Ammon's horn (tissue), 1 donor: ENCODE measurements around the gene SLC15A2.
"Not testable (repeated sequence)": the region's sequence is repeated elsewhere in the genome, so short reads cannot be mapped to it uniquely, and the experiment has no call there.

Experiments used
- DNase-seq: peaks from one replicate; pipeline ENCODE4 v3.0.0-alpha.2; 2016; ENCODE audit warnings: low spot score

The SLC15A2 gene

GRCh38 chr3:121924734-121925133 lies 30.5 kb downstream of the SLC15A2 start:
- no peak for DNase-seq

- DNase-seq = no peak
Measured at GRCh38 chr3:121926380-121926779, 32.2 kb downstream of the SLC15A2 start.

DNA sequence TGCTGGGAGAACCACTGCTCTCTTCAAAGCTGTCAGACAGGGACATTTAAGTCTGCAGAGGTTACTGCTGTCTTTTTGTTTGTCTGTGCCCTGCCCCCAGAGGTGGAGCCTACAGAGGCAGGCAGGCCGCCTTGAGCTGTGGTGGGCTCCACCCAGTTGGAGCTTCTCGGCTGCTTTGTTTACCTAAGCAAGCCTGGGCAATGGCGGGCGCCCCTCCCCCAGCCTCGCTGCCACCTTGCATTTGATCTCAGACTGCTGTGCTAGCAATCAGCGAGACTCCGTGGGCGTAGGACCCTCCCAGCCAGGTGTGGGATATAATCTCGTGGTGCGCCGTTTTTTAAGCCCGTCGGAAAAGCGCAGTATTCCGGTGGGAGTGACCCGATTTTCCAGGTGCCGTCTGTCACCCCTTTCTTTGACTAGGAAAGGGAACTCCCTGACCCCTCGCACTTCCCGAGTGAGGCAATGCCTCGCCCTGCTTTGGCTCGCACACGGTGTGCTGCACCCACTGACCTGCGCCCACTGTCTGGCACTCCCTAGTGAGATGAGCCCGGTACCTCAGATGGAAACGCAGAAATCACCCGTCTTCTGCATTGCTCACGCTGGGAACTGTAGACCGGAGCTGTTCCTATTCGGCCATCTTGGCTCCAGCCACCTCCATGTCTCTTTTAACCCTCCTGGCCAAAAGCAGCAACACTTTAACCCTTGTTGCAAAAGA lies 44.1 kb downstream of the SLC15A2 start:
- not testable (repeated sequence) for DNase-seq

DNA sequence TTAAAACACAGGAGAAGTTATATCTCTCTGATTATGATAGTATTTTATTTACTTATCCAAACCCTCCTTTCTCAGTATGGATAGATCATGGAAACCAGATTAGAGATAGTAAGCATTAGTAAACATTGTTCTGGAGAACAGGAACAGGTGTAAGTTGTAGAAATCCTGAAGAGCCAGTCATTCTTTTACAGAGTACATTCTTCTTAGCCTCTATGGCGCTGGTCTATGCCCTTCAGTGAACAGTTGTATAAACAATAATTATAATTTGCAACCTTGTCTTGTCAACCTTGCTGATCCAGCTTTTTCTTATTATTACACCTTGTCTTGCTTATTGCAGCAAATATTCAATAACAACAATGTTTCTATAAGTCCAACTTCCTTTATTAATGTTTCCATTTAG lies 47.4 kb downstream of the SLC15A2 start:
- DNase-seq = no peak

DNA sequence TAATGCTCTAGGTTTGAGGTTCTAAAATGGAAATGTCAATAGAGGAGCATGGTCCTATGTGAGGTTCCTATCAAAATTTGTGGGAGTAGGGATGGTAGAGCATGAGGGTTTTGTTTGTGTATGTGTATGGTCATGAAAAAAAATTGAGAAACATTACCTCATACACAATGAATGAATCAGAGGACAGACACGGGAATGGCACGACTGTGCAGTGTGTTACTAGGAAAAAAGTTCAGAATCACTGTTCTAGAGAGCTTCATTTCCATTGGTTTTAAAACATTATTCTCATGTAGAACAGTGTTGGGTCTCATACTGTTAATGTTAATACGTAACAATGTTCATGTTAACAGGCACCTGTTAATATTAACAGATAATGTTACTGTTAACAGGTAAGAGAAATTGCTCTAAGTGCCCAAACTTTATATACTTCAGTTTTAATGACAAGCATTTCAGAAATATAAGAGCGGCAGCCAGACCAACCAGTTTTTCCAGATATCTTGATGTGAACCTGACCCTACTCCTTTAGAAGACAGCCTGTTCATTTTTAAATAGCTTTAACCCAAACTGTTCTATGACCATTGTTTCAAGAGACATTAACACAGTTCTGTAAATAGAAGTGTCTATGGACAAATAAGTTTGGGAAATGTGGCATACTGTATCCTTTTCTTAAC lies 48.0 kb downstream of the SLC15A2 start:
- DNase-seq = no peak

- no peak for DNase-seq
Measured at GRCh38 chr3:121943431-121943830, 49.2 kb downstream of the SLC15A2 start.

- no peak for DNase-seq
Measured at GRCh38 chr3:121948641-121949040, 54.4 kb downstream of the SLC15A2 start.

DNA sequence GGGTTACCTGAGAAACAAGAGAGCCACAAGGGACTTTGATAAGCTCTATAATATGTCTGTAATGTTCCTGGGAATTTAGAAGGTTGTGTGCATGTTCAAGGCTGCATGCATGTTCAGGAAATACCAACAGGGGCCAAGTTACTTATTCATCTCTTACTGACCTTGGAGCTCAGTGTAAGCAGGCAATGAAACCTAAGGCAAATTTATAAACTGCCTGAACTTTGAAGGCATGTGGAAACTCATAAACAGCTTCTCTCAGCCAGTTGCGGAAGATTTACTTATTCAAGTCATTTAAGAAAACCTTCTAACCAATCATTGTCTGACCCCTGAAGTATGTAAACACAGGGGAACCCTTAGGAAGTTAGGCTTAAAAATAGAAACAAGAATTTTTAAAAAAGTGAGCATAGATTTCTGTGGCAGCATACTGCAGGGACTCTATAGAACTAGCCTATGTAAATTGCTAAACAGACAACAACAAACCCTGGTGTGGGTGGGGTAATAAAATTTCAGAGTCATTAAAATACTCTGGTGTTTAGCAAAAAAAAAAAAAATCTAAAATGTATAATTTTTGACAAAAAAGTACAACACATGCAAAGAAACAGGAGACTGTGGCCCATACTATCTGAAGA lies 57.2 kb downstream of the SLC15A2 start:
- no peak for DNase-seq

- DNase-seq = no peak
Measured at GRCh38 chr3:121956363-121956762, 62.2 kb downstream of the SLC15A2 start.

DNA sequence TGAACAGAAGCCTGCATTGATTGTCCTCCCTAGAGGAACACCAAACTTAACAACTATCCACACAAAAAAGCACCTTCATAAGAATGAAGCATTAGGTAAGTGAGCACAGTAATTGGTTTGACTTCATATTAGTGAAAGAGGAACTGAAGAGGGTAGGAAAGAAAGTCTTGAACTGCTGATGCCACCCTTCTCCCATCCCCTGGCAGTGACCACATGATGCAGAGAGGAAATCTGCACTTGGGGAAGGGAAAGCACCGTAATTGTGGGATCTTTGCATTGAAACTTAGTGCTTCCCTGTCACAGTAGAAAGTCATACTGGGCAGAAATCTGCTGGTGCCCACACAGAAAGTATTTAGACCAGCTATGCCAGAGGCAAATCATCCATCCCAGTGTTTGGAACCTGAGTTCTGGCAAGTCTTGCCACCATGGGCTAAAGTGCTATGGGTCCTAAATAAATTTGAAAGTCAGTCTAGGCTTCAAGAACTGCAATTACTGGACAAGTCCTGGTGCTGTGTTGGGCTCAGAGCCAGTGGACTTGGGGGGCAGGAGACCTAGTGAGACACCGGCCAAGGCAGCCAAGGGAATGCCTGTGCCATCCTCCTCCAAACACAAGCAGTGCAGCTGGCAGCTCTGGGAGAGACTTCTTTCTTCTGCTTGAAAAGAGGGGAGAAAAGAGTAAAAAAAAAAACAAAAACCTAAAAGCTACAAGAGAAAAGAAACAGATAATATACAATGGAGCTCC lies 63.6 kb downstream of the SLC15A2 start:
- DNase-seq = peak; percentile 74

- DNase-seq = no peak
Measured at GRCh38 chr3:121958801-121959200, 64.6 kb downstream of the SLC15A2 start.

DNA sequence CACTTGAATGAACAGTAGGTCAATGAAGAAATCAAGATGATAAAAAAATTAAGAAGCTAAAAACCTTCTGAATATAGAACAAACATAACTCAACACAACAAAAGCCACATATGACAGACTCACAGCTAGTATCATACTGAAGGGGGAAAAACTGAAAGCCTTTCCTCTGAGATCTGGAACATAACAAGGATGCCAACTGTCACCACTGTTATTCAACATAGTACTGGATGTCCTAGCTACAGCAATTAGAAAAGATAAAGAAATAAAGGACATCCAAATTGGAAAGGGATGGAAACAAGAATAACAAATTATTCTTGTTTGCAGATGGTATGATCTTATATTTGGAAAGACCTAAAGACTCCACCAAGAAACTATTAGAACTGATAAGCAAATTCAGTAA lies 67.1 kb downstream of the SLC15A2 start:
- no peak for DNase-seq

DNA sequence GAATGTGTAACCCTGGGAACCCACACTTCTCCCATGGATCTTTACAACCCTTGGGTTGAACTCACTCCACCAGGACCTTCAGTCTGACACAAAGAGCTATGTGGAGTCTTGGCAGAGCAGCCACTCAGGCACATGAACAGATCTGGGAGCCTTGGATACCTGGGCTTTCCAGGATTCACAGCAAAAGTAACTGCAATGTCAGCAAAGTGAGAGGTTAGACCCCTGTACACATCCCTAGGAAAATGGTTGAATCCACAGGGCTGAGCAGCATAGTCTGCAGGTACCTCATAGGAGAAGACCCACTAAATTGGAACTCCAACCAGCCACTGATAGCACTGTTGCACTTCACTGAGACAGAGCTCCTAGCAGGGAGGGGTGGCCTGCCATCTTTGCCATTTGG lies 68.2 kb downstream of the SLC15A2 start:
- no peak for DNase-seq

GRCh38 chr3:121963608-121964007 lies 69.4 kb downstream of the SLC15A2 start:
- no peak for DNase-seq

- no peak for DNase-seq
Measured at GRCh38 chr3:121969631-121970030, 75.4 kb downstream of the SLC15A2 start.

GRCh38 chr3:121970047-121970446 lies 75.8 kb downstream of the SLC15A2 start:
- DNase-seq = no peak

- DNase-seq = no peak
Measured at GRCh38 chr3:121974601-121975111, 80.5 kb downstream of the SLC15A2 start.

DNA sequence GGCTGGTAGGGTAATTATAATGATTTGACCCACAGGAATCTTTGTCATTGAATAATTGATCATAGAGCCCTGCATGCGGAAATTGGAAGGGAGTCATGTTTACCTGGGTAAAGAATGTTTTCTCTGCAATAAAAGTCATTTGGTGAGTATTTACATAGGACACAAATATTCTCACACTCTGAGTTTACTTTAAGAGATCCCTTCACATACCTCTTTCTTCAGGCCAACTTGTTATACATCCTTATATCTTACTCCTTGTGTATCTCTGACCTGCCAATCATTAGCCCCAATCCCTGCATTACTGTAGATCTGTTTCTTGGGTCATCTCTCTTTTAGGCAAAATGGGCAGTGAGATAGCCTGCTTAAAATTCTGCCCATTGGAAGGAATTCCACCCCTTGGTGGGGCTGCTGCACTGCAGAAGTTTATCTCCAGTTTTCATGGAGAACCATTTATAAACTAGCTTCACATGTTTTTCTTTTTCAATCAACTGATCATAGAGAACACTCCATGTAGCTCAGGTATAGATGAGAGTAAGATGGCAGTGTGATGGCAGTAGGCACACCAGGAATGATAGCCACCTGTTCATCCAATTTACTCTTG lies 81.6 kb downstream of the SLC15A2 start:
- DNase-seq = no peak

GRCh38 chr3:121976727-121977126 lies 82.5 kb downstream of the SLC15A2 start:
- DNase-seq = no peak

DNA sequence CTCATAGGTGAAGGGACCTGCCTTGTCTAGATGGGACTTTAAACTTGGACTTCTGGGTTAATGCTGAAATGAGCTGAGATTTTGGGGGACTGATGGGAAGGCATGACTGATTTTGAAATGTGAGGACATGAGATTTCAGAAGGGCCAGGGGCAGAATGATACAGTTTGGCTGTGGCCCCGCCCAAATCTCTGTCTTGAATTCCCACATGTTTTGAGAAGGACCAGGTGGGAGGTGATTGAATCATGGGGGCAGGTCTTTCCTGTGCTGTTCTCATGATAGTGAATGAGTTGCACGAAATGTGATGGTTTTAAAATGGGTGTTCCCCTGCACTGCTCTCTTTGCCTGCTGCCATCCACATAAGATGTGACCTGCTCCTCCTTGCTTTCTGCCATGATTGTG lies 85.0 kb downstream of the SLC15A2 start:
- DNase-seq = no peak

- no peak for DNase-seq
Measured at GRCh38 chr3:121979734-121980449, 85.7 kb downstream of the SLC15A2 start.
